Activated CD8-positive, alpha-beta memory T cell treated with anti-CD3 and anti-CD28 coated beads, Interleukin-2, amount 50 U/mL, for 48 hours (primary cell): ENCODE results near the gene DBNL.
"Not testable (repeated sequence)": the region's sequence is repeated elsewhere in the genome, so short reads cannot be mapped to it uniquely, and the experiment has no call there.

Source experiments
- DNase-seq: peaks from one replicate; pipeline ENCODE4 v3.0.0-alpha.2; 2020

The DBNL gene

GRCh38 chr7:44044315-44045225 is at the start of gene DBNL:
TSS of gene DBNL (plus strand) at chr7:44044702. CDS start at chr7:44044738, 36 bp downstream.
- peak; percentile 96 for DNase-seq

DNA sequence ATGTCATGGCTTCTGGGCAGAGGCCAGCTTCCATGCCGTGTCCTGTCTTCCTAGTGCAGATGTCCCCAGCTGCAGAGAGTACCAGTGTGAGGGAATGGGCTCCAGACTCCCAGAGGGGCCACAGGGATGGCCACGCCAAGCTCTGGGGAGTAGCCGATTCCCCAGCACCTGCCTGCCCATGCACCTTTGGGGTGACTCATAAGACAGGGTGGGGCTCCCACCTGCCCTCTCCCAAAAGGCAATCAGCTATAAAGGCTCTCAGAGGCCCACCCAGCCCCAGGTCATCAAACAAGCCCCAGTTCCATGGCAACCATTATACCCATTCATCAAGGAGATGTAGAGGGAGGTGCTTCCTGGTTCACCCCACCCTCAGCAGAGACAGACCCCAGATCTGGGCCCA is 47.0 kb upstream of the DBNL start, which contains the start of gene SPDYE1:
TSS of gene SPDYE1 (plus strand) at position 366 of the 400 bp plus-strand sequence. CDS start 2,053 bp downstream, outside the sequence.
- DNase-seq = not testable (repeated sequence)

GRCh38 chr7:44012081-44012480 is 32.4 kb upstream of the DBNL start:
- not testable (repeated sequence) for DNase-seq

- DNase-seq = not testable (repeated sequence)
Observed at GRCh38 chr7:44015090-44015489, 29.4 kb upstream of the DBNL start.

- peak; percentile 99 for DNase-seq
Observed at GRCh38 chr7:44018857-44019807, 25.4 kb upstream of the DBNL start.

GRCh38 chr7:44019825-44020224 is 24.7 kb upstream of the DBNL start:
- not testable (repeated sequence) for DNase-seq

GRCh38 chr7:44022069-44022468 is 22.4 kb upstream of the DBNL start:
- not testable (repeated sequence) for DNase-seq

DNA sequence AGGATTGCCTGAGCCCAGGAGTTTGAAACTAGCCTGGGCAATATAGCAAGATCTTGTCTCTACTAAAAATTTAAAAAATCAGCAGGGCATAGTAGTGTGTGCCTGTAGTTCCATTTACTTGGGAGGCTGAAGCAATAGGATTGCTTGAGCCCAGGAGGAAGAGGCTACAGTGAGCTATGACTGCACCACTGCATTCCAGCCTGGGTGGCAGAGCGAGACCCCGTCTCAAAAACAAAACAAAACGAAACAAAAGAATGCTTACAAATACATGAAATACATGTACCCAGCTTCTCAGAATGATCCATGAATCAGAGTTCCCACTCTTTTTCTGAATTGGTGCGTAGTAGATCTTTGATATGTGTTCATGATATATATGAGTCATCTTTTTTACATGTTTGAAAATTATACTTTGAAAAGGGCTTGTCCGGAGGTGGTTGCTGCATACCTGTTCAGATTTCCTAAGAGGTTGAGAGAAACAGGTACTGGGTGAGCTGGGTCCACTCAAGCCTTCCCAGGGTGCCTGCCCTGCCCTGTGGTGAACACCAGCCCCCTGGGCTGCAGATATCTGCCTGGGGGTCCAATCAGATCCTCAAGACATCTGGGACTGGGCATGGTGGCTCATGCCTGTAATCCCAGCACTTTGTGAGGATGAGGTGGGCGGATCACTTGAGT is 21.6 kb upstream of the DBNL start:
- peak; percentile 60 for DNase-seq

DNA sequence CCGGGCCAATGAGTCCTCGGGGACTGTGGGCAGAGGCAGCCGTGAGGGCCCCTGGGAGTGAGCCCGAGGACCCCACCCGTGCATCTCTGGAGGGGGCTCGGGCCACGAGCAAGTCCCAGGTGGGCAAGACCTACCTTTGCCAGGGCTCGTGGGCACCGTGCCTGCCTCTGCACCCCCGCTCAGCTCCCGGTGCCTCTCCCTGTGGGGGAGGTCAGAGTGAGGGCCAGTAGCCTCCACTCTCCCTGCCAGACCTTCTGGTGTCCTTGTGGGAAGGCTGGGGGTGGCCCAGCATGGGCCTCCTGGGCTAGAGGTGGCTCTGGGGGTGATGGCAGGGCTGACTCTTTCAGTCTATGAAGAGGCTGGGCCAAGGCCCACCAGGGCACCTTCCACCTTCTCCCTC is 15.1 kb upstream of the DBNL start:
- DNase-seq = not testable (repeated sequence)

- DNase-seq = not testable (repeated sequence)
Observed at GRCh38 chr7:44030029-44030428, 14.5 kb upstream of the DBNL start.

GRCh38 chr7:44031319-44031718 is 13.2 kb upstream of the DBNL start:
- not testable (repeated sequence) for DNase-seq

DNA sequence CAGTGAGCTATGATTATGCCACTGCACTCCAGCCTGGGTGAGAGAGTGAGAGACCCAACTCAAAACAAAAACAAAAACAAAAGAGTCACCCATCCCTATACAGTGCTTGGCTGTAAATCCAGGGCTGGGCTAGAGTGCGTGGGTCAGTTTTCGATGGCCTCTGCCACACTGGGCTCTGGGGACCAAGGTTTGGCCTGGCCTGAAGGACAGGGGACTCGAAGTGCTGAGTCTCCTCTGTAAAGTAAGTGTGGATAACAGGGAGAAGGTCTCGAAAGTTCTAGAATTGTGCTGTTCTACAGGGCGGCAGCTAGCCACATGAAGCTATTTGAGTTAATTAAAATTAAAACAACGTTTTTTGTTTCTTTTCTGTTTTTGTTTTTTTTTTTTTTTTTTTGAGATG is 12.5 kb upstream of the DBNL start:
- DNase-seq = not testable (repeated sequence)

GRCh38 chr7:44033971-44034844 is 10.3 kb upstream of the DBNL start:
- DNase-seq = not testable (repeated sequence)

- peak; percentile 76 for DNase-seq
Observed at GRCh38 chr7:44036364-44036763, 8.1 kb upstream of the DBNL start.

GRCh38 chr7:44037951-44038350 is 6.6 kb upstream of the DBNL start:
- not testable (repeated sequence) for DNase-seq

DNA sequence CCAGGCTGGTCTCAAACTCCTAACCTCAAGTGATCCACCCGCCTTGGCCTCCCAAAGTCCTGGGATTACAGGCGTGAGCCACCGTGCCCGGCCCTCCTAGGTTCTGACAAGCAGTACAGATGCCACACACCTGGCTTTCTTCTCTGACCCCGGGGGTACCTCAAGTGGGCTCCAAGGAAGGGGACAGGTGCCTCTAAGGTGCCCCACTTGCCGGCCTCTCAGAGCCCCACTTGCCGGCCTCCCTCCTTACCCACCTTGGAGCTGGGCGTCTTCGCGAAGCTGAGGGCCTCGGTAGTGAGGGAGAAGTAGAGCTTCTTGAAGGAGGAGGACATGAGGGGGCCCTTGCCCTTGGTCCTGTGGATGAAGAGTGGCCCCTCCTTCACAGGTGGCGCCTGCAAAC is 5.9 kb upstream of the DBNL start:
- DNase-seq = not testable (repeated sequence)

DNA sequence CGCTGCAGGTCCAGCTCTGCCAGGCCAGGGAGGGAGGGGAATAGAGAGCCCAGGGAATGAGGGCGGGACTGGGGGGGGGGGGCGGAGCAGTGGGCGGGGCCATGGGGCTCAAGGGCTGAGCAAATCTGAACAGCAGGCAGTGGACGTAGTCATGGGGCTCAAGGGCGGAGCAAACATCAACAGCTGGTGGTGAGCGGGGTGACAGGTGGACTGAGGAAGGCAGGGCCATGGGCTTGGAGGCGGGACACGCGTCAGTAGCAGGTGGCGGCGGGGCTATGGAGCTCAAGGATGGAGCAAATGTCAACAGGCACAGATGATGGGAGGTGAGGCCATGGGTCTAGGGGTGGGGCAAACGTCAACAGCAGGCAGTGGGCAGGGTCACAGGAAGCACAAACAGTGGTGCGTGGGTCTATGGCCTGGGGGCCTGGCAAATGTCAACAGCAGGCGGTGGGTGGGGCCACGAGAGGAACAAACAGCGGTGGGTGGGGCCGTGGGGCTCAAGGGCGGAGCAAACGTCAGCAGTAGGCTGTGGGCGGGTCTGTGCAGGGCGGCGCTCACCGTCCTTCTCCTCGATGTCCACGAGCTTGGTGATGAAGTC is 5.4 kb upstream of the DBNL start:
- DNase-seq = peak; percentile 81

GRCh38 chr7:44039800-44040492 is 4.6 kb upstream of the DBNL start:
- DNase-seq = not testable (repeated sequence)

- peak; percentile 77 for DNase-seq
Observed at GRCh38 chr7:44040493-44040891, 4.0 kb upstream of the DBNL start.

GRCh38 chr7:44042221-44042620 is 2.3 kb upstream of the DBNL start:
- DNase-seq = no peak
